GM20431 (cell line): ENCODE measurements around the gene SERAC1.
"Not testable (repeated sequence)": the region's sequence is repeated elsewhere in the genome, so short reads cannot be mapped to it uniquely, and the experiment has no call there.

Source experiments
- in situ Hi-C: fragments of 300-500 bp; cut with MseI, MboI; formaldehyde crosslinking; loops from one replicate; pipeline ENCODE4 v1.15.0; 2020; ENCODE audit warnings: low sequenced_read_pairs; ENCODE audit not compliant: unreplicated experiment

The SERAC1 gene

GRCh38 chr6:158177712-158178111 lies 9.7 kb upstream of the SERAC1 start:
- in situ Hi-C loops: not testable (repeated sequence)

DNA sequence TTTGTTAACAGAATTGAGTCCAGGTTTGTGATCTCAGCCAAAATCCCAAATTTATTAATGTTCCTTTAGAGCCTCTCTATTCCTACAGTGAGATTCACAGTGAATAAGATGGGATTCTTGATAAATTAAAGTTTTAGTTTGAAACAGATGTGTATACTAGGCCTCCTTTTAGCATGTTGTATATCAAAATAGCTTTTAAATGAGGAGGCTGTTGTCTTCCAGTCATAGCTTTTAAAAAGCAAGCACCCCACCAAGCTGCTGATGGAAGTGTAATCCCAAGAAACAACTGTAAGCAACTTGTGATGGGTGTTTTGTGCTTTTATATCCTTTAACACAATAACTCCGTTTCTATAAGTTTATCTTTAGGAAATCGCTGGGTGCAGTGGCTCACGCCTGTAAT lies 7.0 kb upstream of the SERAC1 start:
- in situ Hi-C loops: no loop called here

DNA sequence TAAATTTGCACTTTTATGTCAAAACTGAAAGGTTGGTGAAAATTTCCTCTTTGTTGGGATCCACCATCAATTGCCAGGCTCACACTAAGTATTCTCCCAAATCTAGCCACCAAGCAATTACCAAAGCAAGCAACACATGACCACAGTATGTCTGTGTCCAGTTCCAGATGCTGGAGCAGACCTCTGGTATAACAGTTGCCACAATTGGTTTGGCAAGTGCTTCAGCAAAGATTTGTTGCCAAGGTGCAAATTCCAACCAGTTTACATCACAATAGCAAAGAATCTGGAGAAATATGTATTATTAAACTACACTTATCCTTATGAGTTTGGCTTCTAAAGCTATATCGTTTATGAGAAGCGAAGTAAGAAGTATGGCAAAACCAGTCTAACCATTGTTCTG lies 6.5 kb upstream of the SERAC1 start:
- in situ Hi-C loops: no loop called here

DNA sequence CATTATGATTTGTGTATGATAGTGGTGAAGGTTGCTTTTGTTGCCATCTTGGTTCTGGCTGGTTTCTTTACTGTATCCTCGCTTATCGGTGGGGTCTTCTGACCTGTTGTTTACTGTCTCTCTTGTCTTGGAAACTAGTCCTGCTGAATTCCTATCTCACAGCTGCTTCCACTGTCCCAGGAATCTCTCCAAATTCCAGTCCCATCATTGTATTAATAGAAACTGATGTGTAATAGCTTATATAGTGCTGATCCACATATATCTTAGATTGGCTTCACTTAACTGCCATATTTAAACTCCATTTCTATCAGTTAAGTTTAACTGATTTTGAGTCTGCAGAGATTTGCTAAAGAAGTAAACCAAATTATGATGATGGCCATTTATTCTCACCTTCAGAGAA lies 6.0 kb upstream of the SERAC1 start:
- in situ Hi-C loops: no loop called here

GRCh38 chr6:158172001-158172400 lies 3.9 kb upstream of the SERAC1 start:
- in situ Hi-C loops: no loop called here

- in situ Hi-C loops: no loop called here
Observed at GRCh38 chr6:158170656-158171081, 2.6 kb upstream of the SERAC1 start.

- in situ Hi-C loops: not testable (repeated sequence)
Observed at GRCh38 chr6:158169634-158170033, 1.6 kb upstream of the SERAC1 start.

DNA sequence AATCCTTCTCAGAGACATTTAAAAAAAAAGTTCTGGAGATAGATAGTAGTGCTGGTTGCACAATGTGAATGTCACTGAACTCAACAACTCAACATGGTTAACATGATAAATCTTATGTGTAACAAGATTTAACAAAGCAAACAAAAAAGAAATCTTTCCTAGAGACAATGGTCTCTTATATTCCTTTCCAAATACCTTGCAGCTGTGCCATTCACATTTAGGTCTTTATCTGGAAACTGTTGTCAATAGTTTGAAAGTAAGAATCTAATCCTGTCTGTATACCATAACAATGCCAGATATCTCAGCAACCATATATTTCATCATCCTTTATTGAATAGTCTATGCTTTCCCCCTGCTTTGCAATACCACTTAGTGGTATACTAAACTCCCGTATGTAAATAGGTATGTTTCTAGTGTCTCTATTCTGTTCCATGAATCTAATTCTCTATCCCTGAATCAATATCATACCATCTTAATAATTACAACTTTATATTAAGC lies 2.1 kb downstream of the SERAC1 start:
- in situ Hi-C loops: no loop called here

GRCh38 chr6:158164579-158165170 lies 3.4 kb downstream of the SERAC1 start:
- in situ Hi-C loops: no loop called here

DNA sequence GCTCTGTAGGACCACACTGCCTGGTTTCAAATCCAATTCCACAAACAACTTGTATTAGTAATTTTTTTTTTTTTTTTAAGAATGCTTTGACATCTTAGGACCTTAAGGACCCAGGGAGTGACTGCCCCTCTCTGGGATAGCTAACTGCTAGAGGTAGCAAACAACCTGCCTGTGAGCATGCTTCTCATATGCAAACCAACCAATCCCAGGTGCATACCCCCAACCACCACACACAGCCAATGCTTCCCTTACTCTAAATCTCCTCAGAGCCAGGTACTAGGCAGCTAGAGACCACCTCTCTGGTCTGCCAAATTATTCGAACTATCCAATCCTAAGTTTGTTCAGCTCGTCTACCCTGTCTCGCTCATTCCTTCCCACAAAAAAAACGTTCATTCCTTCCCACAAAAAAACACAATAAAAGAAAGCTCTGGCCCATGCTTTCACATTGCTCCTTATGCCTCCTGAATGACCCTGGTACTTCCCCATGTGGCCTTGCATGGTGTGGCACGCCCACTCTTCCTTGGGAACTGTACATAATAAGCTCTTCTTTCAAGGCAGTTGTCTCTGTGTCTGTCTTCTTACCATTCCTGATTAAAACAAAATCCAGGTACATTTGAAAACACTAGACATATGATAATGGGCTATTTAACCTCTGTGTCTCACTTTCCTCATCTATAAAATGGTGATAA lies 6.4 kb downstream of the SERAC1 start:
- in situ Hi-C loops: no loop called here

DNA sequence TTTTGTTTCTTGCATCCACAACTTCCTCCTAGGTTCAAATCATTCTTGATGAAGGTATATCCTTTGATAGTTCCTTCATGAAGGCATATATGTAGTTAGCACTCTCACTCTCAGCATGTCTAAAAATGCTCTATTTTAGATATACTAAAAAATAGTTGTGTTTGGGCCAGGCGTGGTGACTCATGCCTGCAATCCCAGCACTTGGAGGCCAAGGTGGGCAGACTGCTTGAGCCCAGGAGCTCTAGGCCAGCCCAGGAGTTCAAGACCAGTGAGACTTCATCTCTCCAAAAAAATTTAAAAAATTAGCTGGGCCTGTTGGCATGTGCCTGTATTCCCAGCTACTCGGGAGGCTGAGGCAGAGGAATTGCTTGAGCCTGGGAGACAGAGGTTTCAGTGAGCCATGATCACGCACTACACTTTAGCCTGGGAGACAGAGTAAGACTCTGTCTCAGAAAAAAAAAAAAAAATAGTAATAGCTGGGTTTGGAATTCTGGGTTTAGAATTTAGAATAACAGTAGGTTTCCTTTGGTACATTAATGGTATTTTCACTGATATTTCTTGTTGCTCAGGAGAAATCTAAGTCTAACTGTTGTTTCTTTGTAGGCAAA lies 7.0 kb downstream of the SERAC1 start:
- in situ Hi-C loops: no loop called here

DNA sequence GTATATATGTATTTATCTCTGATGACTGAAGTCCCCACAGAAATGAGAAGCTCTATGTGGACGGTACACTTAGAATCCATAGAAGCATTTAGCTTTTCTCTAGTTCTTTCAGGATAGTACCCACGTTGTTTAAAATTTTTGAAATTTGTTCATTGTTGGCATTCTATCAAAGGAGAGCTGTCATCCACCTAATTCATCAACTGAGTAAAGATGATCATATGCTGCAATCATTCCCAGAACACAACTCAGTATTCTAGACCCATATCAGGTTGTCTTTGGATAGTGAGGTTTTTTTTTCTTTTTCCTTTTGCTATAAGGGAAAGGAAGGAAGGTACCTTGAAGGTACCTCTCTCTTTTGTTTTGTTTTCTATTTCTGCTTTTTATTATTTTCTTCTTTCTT lies 9.3 kb downstream of the SERAC1 start:
- in situ Hi-C loops: no loop called here

DNA sequence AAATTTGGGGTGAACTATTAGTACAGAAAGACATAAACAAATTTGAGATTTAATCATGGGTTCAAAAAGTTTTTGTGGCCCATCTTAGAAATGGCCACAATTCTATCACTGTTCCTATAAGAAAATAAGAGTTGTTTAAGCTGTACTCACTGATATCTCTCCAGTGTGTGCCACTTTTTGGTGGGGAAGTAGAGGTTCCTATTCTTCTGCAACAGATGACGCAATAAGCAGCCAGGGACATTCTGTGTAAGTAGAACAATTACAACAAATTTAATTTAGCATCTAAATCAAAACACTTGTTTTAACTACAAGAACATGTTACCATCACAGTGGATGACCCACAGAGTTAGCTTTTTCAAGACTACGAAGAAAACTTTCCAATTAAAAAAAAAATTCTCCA lies 9.9 kb downstream of the SERAC1 start:
- in situ Hi-C loops: no loop called here

GRCh38 chr6:158157064-158157764 lies 10.8 kb downstream of the SERAC1 start:
- in situ Hi-C loops: no loop called here

- in situ Hi-C loops: no loop called here
Observed at GRCh38 chr6:158154816-158155215, 13.2 kb downstream of the SERAC1 start.

DNA sequence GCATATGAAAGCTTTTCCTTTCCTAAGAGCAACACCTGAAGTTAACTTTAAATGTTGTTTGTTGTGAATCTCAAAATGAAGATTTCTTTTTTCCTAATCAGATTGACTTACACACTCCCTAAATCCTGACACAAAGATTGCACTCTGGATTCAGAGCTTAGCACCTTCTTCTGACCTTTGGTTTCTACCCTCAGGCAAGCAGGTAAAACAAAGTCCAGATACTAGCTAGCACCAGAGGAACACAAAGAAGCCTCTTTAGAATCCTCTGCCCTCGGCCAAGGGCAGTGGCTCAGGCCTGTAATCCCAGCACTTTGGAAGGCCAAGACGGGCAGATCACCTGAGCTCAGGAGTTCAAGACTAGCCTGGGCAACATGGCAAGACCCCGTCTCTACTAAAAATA lies 14.5 kb downstream of the SERAC1 start:
- in situ Hi-C loops: no loop called here

GRCh38 chr6:158152659-158153058 lies 15.4 kb downstream of the SERAC1 start:
- in situ Hi-C loops: no loop called here

DNA sequence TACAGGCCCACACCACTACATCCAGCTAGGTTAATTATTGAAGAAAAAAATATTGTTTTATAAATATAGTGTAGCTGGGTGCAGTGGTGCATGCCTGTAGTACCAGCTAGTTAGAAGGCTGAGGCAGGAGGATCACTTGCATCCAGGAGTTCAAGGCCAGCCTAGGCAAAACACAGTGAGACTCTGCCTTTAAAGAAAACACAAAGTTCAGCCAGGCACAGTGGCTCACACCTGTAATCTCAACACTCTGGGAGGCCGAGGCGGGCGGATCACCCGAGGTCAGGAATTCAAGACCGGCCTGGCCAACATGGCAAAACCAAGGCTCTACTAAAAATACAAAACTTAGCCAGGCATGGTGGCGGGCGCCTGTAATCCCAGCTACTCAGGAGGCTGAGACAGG lies 16.0 kb downstream of the SERAC1 start:
- in situ Hi-C loops: not testable (repeated sequence)

DNA sequence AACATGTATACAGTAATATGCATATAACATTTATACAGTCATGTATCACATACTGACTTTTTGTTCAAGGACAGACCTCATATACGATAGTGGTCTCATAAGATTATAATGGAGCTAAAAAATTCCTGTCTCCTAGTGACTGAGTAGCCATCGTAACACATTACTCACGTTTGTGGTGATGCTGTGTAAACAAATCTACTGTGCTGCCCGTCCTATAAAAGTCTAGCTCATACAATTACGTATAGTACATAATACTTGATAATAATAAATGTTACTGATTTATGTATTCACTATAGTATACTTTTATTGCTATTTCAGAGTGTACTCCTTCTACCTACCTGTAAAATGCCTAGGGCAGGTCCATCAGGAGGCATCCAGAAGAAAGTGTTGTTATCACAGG lies 17.4 kb downstream of the SERAC1 start:
- in situ Hi-C loops: no loop called here

- in situ Hi-C loops: no loop called here
Observed at GRCh38 chr6:158149641-158150040, 18.4 kb downstream of the SERAC1 start.

- in situ Hi-C loops: no loop called here
Observed at GRCh38 chr6:158143700-158144099, 24.4 kb downstream of the SERAC1 start.
